ENCODE data around the gene PDE10A. TPM values are rescaled to one million over a fixed set of nuclear protein-coding genes. Genes with fewer than 3 reads are reported as not detected.
A peak's percentile ranks its signal among the peaks of the same experiment; 100 is the strongest.
"Not testable (repeated sequence)": the region's sequence is repeated elsewhere in the genome, so short reads cannot be mapped to it uniquely, and the experiment has no call there.

The PDE10A gene
- total and polyA plus RNA-seq, 9 donors: 5.5 to 10.9 (median 8.0) TPM

DNA sequence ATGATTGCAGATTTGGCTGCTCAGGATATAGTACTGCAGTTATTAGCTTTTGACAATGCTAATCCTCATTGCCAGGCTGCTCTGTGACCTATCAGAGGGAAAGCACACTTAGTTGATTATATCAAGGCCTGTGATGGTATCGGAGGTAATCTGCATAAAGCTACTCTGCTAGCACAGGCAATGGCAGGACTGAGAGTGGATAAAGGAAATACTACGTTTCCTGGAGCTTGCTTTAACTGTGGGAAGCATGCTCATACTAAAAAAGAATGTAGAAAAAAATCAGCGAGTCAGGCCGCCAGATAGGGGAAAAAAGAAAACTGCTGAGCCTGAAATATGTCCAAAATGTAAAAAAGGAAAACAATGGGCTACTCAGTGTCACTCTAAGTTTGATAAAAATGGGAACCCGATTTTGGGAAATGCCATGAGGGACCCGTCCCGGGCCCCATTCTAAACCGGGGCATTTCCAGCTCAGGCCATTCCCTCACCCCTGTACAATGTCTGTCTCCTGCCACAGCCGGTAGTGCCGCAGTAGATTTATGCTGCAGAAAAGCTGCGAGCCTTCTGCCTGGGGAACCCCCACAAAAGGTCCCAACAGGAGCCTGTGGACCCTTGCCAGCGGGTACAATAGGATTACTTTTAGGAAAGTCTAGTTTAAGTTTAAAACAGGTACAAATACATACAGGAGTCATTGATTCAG lies 203.3 kb downstream of the PDE10A start:
- H3K4me3 ChIP-seq (ENCODE audit: low read length); H3K4me1 ChIP-seq (ENCODE audit: control insufficient read depth, insufficient read depth, low read length); DNase-seq; H3K27me3 ChIP-seq (ENCODE audit: control insufficient read depth, insufficient read depth, low read length); H3K9me3 ChIP-seq (replicated peaks; ENCODE audit: control insufficient read depth, low read depth, low read length); H3K36me3 ChIP-seq (ENCODE audit: control insufficient read depth, insufficient read depth, low read length); H3K27ac ChIP-seq (ENCODE audit: low read length): not testable (repeated sequence)
- WGBS (ENCODE audit: insufficient coverage): 26% methylated on average over 9 of the region's 12 CpGs

DNA sequence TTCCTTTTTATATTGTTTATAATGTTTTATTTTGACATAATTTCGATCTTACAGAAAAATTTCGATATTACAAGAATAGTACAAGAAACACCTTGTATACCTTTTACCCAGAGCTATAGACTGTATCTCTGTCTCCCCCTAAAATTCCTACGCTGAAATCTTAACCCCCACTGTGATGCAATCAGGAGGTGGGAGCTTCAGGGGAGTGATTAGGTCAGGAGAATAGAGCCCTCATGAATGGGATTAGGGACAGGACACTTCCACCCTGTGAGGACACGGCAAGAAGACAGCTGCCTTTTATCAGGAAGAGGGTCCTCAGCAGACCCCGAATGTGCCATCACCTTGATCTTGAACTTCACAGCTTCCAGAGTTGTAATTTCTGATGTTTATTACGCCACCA lies 204.9 kb downstream of the PDE10A start:
- Histone ChIP-seq H3K9me3 (replicated peaks; ENCODE audit: control insufficient read depth, low read depth, low read length) (no peaks in the 10 kb centered on the region), H3K4me3 (ENCODE audit: low read length) (no peak overlapping the region), H3K27me3 (ENCODE audit: control insufficient read depth, insufficient read depth, low read length) (no peaks in the 10 kb centered on the region), H3K4me1 (ENCODE audit: control insufficient read depth, insufficient read depth, low read length) (no peaks in the 10 kb centered on the region), H3K27ac (ENCODE audit: low read length) (no peak overlapping the region), H3K36me3 (ENCODE audit: control insufficient read depth, insufficient read depth, low read length) (no peaks in the 10 kb centered on the region)
- DNase-seq: no peak
- WGBS (ENCODE audit: insufficient coverage): 94% methylated on average over 3 of the region's 6 CpGs

DNA sequence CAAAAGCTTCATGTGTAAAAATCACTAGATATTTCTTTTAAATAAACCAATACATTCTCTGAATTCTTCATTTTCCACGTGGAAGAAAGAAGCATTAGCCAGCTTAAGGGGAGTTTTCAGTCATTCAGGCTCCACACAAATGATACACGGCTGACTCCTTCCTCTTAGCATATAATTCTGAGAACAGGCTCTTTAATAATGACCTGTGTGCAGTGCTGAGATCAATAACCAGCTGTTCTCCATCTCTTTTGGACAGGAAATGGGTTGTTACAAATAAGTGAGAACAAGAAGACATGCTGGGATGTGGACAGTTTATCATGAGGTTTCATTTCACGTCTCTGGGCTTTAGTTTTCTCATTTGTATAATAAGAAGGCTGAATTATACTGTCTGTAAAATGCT lies 206.8 kb downstream of the PDE10A start:
- no peak overlapping the region for H3K4me3 ChIP-seq (ENCODE audit: low read length)
- no peak overlapping the region for H3K27ac ChIP-seq (ENCODE audit: low read length)
- H3K27me3 ChIP-seq (ENCODE audit: control insufficient read depth, insufficient read depth, low read length): no peaks in the 10 kb centered on the region
- no peaks in the 10 kb centered on the region for H3K4me1 ChIP-seq (ENCODE audit: control insufficient read depth, insufficient read depth, low read length)
- WGBS (ENCODE audit: insufficient coverage): no CpG with 5 or more reads among the region's 3 CpGs
- no peaks in the 10 kb centered on the region for H3K36me3 ChIP-seq (ENCODE audit: control insufficient read depth, insufficient read depth, low read length)
- no peaks in the 10 kb centered on the region for H3K9me3 ChIP-seq (replicated peaks; ENCODE audit: control insufficient read depth, low read depth, low read length)
- DNase-seq: peak; percentile 21

DNA sequence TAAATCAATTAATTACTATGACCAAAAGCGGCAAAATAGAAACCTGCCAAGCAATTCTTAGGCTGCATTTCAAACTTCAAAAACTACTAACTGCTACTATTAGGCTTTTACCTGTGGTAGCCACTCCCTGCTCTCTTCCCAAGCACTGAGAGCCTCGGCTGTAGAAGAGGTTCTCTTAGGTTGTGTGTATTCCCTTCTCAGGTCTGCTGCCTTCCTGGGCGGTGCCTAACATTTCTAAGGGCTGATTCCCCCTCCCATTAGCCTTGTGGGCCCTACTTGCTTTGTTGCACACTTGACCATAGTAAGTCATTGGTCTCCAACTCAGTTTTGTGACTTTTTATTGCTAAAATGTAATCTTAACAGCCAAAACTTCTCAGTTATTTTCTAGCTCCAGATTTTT lies 207.6 kb downstream of the PDE10A start:
- no peaks in the 10 kb centered on the region for H3K36me3 ChIP-seq (ENCODE audit: control insufficient read depth, insufficient read depth, low read length)
- H3K9me3 ChIP-seq (replicated peaks; ENCODE audit: control insufficient read depth, low read depth, low read length): no peaks in the 10 kb centered on the region
- no peak overlapping the region for H3K4me3 ChIP-seq (ENCODE audit: low read length)
- H3K27ac ChIP-seq (ENCODE audit: low read length): no peak overlapping the region
- WGBS (ENCODE audit: insufficient coverage): 100% methylated on average over 1 of the region's 3 CpGs
- DNase-seq: no peak
- no peaks in the 10 kb centered on the region for H3K27me3 ChIP-seq (ENCODE audit: control insufficient read depth, insufficient read depth, low read length)
- no peaks in the 10 kb centered on the region for H3K4me1 ChIP-seq (ENCODE audit: control insufficient read depth, insufficient read depth, low read length)

DNA sequence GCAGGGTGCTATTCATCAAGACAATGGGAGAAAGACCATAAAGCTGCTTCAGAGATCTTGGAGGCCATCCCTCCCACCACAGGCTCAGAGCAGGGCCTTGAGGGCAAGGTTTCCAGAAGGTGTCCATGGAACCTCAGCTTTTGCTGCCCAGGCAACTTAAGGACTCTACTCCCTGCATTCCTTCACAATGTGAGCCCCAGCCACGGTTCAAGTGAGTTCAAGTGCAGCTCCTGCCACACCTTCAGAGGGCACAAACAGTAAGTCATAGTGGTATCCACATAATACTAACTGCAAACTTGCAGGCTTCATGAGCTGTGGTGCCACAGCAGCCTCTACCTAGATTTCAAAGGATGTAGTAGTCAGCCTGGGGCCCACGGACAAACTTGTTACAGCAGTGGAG lies 209.6 kb downstream of the PDE10A start:
- no peaks in the 10 kb centered on the region for H3K27me3 ChIP-seq (ENCODE audit: control insufficient read depth, insufficient read depth, low read length)
- no peaks in the 10 kb centered on the region for H3K9me3 ChIP-seq (replicated peaks; ENCODE audit: control insufficient read depth, low read depth, low read length)
- DNase-seq: no peak
- no peak overlapping the region for H3K27ac ChIP-seq (ENCODE audit: low read length)
- no peaks in the 10 kb centered on the region for H3K4me1 ChIP-seq (ENCODE audit: control insufficient read depth, insufficient read depth, low read length)
- 100% methylated on average over 2 of the region's 2 CpGs for WGBS (ENCODE audit: insufficient coverage)
- H3K36me3 ChIP-seq (ENCODE audit: control insufficient read depth, insufficient read depth, low read length): no peaks in the 10 kb centered on the region
- H3K4me3 ChIP-seq (ENCODE audit: low read length): no peak overlapping the region

DNA sequence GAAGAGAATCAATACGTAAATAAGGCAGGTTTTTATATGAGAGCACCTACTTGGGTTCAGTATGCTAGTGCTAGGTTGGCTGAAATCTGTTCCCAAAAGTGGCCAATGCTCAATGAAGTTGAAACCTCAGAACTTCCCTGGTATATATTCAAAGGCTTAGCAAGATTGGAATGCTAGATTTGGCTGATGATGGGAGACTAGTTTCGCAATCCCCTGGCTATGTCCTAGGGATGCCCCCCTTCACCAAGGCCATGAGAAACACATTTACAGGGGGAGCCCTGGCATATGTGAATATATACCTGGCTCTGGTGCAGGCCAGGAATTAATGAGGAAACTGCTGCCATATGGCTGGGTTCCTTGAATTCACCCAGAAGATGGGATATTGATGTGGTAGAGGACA lies 211.2 kb downstream of the PDE10A start:
- Histone ChIP-seq H3K4me3 (ENCODE audit: low read length) (no peak overlapping the region), H3K9me3 (replicated peaks; ENCODE audit: control insufficient read depth, low read depth, low read length) (no peaks in the 10 kb centered on the region)
- no CpG with 5 or more reads among the region's 2 CpGs for WGBS (ENCODE audit: insufficient coverage)

DNA sequence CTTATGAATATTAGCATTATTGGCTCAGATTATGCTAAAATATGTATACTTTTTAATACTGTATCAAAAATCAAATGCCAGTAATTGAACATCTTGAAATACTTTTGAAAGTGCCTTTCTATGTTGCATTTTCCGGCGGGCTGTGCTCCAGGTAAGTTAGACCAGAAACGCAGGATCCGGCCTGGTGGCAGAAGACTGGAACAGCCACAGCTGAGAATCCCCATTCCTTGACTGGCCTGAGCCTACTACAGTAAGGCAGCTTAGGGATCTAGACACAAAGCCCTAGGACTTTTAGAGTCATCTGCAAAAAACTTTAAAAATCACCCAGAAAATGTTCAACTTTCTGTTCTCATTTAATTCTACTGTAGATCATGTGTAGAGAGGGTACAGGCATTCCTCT lies 214.8 kb downstream of the PDE10A start:
- 68% methylated on average over 4 of the region's 4 CpGs for WGBS (ENCODE audit: insufficient coverage)
- no peaks in the 10 kb centered on the region for H3K27me3 ChIP-seq (ENCODE audit: control insufficient read depth, insufficient read depth, low read length)
- H3K36me3 ChIP-seq (ENCODE audit: control insufficient read depth, insufficient read depth, low read length): peaks cover 3% of the 10 kb centered on the region
- H3K9me3 ChIP-seq (replicated peaks; ENCODE audit: control insufficient read depth, low read depth, low read length): peaks cover 4% of the 10 kb centered on the region
- H3K4me1 ChIP-seq (ENCODE audit: control insufficient read depth, insufficient read depth, low read length): no peaks in the 10 kb centered on the region
- H3K27ac ChIP-seq (ENCODE audit: low read length): no peak overlapping the region
- H3K4me3 ChIP-seq (ENCODE audit: low read length): no peak overlapping the region
- no peak for DNase-seq

More for the DNA sequence above, 211.2 kb downstream of the PDE10A start:
- Histone ChIP-seq H3K27me3 (ENCODE audit: control insufficient read depth, insufficient read depth, low read length) (no peaks in the 10 kb centered on the region), H3K4me1 (ENCODE audit: control insufficient read depth, insufficient read depth, low read length) (no peaks in the 10 kb centered on the region), H3K36me3 (ENCODE audit: control insufficient read depth, insufficient read depth, low read length) (no peaks in the 10 kb centered on the region), H3K27ac (ENCODE audit: low read length) (no peak overlapping the region)
- no peak for DNase-seq

DNA sequence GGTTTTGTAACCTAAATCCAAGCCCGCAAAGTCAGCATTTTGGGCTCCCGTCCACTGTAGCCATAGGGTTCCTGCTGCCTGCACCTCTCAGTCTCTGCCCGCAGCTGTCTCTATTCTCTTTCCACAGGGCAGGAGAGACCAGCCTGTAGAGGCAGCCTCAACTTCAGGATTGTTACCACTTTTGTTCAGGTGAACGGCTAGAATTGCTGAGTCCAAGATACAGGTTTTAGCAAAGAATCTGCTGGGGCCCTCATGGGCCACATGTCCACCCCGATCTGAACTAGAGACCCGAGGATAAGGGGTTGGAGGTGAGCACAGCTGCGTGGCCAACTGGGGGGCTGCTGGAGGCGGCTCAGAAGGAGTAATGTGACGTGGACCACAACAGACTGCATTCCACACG lies 215.9 kb downstream of the PDE10A start:
- Histone ChIP-seq H3K27me3 (ENCODE audit: control insufficient read depth, insufficient read depth, low read length) (no peaks in the 10 kb centered on the region), H3K4me1 (ENCODE audit: control insufficient read depth, insufficient read depth, low read length) (no peaks in the 10 kb centered on the region), H3K9me3 (replicated peaks; ENCODE audit: control insufficient read depth, low read depth, low read length) (peaks cover 5% of the 10 kb centered on the region), H3K36me3 (ENCODE audit: control insufficient read depth, insufficient read depth, low read length) (peaks cover 3% of the 10 kb centered on the region), H3K4me3 (ENCODE audit: low read length) (no peak overlapping the region), H3K27ac (ENCODE audit: low read length) (no peak overlapping the region)
- DNase-seq: no peak
- 81% methylated on average over 3 of the region's 10 CpGs for WGBS (ENCODE audit: insufficient coverage)

DNA sequence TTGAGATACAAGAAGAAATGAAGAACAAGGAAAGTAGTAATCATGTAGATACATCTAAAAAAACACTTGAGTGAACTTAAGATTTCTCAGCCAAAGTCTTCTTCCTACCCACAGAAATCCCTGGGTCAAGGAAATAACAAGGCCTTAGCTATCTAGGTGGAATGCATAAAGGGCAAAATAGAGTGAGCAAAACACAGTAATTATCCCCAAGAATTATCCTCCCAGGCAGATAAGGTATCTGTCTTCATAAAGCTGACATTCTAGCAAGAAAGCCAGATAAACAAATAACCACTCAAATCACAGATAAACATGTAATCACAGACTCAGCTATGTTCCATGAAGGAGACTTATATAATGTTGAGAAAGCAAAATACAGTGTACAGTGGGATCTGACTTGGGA lies 216.7 kb downstream of the PDE10A start:
- no peaks in the 10 kb centered on the region for H3K4me1 ChIP-seq (ENCODE audit: control insufficient read depth, insufficient read depth, low read length)
- peaks cover 5% of the 10 kb centered on the region for H3K9me3 ChIP-seq (replicated peaks; ENCODE audit: control insufficient read depth, low read depth, low read length)
- no peak for DNase-seq
- no peaks in the 10 kb centered on the region for H3K27me3 ChIP-seq (ENCODE audit: control insufficient read depth, insufficient read depth, low read length)
- H3K36me3 ChIP-seq (ENCODE audit: control insufficient read depth, insufficient read depth, low read length): peaks cover 3% of the 10 kb centered on the region
- no peak overlapping the region for H3K27ac ChIP-seq (ENCODE audit: low read length)
- no peak overlapping the region for H3K4me3 ChIP-seq (ENCODE audit: low read length)

DNA sequence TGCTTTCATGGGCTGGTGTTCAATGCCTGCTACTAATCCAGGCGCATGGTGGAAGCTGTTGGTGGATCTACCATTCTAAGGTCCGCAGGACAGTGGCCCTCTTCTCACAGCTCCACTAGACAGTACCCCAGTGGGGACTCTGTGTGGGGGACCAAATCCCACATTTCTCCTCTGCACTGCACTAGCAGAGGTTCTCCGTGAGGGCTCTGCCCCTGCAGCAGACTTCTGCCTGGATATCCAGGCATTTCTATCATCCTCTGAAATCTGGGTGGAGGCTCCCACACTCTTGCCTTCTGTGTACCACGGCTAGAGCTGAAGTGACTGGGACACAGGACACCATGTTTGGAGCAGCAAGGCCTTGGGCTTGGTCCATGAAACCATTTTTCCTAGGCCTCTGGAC lies 219.6 kb downstream of the PDE10A start:
- WGBS (ENCODE audit: insufficient coverage): 92% methylated on average over 4 of the region's 4 CpGs
- peaks cover 3% of the 10 kb centered on the region for H3K36me3 ChIP-seq (ENCODE audit: control insufficient read depth, insufficient read depth, low read length)
- DNase-seq: no peak
- no peak overlapping the region for H3K4me3 ChIP-seq (ENCODE audit: low read length)
- H3K27ac ChIP-seq (ENCODE audit: low read length): no peak overlapping the region
- H3K27me3 ChIP-seq (ENCODE audit: control insufficient read depth, insufficient read depth, low read length): no peaks in the 10 kb centered on the region
- peaks cover 5% of the 10 kb centered on the region for H3K9me3 ChIP-seq (replicated peaks; ENCODE audit: control insufficient read depth, low read depth, low read length)
- no peaks in the 10 kb centered on the region for H3K4me1 ChIP-seq (ENCODE audit: control insufficient read depth, insufficient read depth, low read length)

DNA sequence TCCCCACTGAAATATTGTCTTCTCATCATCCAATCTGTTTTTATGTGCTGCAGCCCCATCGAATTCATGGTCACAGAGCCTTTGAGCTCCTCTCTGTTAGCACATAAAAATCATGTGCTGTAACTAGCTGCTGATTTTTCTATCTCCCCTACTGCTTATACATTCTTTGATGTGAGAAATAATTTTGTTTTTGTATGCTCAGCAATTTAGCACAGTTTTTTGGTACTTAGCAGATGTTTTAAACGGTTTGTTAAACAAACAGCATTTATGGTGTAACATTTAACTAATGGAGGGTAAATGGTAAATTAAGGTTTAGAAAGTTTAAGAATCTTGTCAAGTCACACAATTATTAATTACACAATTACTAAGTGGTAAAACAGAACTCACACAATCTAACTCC lies 221.9 kb downstream of the PDE10A start:
- DNase-seq: no peak
- Histone ChIP-seq H3K4me1 (ENCODE audit: control insufficient read depth, insufficient read depth, low read length) (no peaks in the 10 kb centered on the region), H3K27ac (ENCODE audit: low read length) (no peak overlapping the region), H3K36me3 (ENCODE audit: control insufficient read depth, insufficient read depth, low read length) (peaks cover 3% of the 10 kb centered on the region), H3K27me3 (ENCODE audit: control insufficient read depth, insufficient read depth, low read length) (no peaks in the 10 kb centered on the region), H3K4me3 (ENCODE audit: low read length) (no peak overlapping the region), H3K9me3 (replicated peaks; ENCODE audit: control insufficient read depth, low read depth, low read length) (peaks cover 5% of the 10 kb centered on the region)
- WGBS (ENCODE audit: insufficient coverage): no CpG with 5 or more reads among the region's 2 CpGs

Data from muscle of leg (tissue), 11 donors.